ENCODE measurements around the gene STX10.

Gene STX10

DNA sequence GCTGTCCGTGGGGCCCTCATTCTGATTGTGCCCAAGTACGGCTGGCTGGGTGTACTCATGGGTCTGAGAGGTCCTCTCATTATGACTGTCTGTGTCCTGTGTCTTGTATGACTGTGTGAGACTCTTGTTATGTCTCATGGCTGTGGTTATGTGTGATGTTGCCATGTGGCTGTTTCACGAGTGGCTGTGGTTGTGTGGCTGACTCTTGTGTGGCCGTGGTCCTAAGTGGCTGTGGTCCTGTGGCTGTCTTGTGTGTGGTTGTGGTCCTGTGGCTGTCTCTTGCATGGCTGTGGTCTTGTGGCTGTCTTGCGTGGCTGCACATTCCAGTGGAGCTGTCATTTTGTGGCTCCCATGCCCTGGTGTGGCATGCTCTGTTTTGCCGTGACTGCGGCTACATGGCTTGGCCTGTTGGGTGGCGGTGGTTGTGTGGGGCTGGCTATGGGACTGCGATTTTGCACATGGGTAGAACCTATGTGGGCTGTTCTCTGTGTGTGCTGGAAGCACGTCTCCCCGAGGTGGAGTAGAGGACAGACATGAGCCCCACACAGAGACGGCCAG, 50.1 kb downstream of the STX10 start:
- peak; percentile 52 to 61 for DNase-seq (ENCODE audit: low read depth in 2 of 2)

DNA sequence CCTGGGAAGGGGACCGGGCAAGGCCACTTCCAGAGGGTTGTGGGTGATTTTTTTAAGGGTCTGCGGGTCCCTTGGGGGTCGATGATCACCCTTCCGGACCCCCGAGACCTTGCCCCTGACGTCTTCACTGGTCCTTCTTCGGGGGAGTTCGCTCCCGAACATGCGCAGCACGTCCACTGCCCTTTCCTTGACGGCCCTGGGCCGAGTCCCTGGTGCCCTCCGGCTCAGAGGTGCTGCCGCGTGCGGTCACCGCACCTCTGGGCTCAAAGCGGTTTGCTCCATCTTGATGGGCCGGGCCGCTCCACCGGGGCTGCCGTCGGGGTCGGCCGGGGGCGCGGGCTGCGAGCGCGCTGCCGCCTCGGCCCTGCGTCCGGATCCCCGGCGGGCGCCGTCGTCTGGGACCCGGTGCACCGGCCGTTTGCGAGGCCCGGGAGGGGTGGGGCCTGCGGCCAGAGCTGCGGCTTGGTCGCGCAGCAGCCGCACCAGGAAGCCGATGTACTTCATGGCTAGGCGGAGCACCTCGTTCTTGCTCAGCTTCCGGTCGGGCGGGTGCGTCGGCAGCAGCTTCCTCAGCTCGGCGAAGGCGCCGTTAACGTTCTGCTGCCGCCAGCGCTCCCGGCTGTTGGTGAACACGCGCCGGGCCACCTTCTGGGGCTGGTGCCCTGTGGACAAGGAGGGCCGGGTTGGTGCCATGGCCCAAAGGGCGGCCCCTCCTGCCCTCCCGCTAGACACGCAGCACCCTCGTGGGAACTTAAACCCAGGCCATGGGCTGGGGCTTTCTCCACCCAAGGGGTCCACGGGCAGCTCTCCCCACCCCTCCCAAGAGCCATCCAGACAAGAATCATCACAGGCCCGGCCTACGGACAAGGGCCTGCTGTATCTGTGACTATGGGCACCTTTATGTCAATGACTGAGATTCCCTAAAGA, 50.8 kb downstream of the STX10 start:
- DNase-seq (ENCODE audit: low read depth in 2 of 2): peak; percentile 60 to 61

- no peak for DNase-seq (ENCODE audit: low read depth in 2 of 2)
Measured at GRCh38 chr19:13098277-13099072, 51.7 kb downstream of the STX10 start.

DNA sequence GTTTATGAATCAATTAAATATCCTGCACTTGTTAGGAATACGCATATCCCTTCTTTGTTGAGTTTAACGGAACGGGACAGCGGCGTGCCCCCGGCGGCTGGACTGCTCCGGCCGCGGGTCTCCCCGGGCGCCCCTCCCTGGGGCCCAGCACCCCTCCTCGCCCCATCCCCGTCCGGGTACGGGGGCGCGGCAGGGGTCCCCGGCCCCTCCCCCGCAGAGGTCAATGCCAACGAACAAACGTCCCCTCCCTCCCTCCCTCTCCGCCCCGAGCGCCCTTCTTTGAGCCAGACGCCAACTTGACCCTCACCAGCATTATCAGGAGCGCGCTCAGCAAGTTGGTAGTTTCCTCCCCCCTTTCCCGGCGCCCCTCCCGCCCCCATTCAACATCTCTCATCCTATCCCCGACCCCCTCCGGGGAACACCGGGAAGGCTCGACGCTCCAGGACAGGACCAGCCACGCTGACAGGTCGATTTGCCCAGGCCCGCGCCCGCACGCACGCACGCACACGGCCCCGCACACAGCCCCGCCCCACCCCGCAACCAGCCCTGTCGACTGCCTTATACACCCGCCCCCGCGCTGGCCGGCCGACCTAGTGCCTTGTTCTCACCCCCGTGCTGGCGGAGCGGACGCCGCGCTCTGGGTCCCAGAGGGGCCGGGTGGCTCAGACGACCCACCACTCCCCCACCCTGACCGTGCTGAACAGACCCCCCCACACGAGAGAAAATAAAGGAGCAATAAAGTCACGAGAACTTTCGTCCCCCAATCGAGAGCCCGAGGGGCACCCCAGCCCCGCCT, 52.5 kb downstream of the STX10 start:
- DNase-seq (ENCODE audit: low read depth in 2 of 2): no peak

- DNase-seq (ENCODE audit: low read depth in 2 of 2): no peak
Measured at GRCh38 chr19:13097033-13097462, 53.1 kb downstream of the STX10 start.

DNA sequence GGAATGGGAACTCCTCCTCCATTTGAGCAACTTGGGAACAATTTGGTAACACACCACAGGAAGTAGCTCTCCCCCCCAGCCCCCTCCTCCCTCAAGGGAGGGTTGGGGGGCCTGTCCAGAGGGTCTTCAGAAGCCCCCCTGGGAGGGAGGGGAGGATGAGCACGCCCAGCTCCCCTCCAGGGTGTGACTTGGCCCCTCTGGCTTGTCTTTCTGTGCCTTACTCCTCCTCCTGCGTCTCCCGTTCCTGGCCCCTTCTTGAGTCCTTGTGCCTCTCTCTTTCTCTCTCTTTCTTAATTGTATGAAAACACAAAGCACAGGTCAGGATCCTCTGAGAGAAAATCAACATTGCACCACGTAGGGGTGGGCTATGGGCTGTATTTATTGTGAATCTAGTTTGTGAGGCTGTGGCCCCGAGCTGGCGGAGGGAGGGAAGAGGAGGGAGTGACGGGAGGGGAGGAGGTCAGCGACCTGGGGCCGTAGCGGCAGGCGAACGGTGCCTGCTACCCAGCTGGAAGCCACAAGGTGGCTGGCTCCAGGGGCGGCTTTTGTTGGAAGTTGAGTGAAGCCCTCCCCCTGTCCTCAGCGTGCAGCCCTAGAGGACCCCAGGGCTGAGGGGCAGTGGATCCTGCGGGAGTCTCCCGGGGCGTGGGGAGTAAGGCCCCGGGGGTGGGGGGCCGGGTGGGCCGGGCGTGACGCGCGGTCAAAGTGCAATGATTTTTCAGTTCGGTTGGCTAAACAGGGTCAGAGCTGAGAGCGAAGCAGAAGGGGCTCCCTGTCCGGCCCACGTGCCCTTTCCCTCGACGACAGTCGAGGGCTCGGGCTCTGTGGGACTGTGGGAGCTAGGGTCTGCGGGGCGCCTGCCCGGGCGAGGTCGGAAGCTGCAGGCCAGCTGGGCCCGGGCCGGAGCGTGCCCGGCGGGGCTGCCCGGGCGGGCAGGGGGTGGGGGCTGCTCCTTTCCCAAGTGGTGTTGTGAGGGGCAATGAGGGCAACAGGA, 53.9 kb downstream of the STX10 start:
- DNase-seq (ENCODE audit: low read depth in 2 of 2): no peak

GRCh38 chr19:13095393-13095784, 54.8 kb downstream of the STX10 start:
- DNase-seq (ENCODE audit: low read depth in 2 of 2): no peak

DNA sequence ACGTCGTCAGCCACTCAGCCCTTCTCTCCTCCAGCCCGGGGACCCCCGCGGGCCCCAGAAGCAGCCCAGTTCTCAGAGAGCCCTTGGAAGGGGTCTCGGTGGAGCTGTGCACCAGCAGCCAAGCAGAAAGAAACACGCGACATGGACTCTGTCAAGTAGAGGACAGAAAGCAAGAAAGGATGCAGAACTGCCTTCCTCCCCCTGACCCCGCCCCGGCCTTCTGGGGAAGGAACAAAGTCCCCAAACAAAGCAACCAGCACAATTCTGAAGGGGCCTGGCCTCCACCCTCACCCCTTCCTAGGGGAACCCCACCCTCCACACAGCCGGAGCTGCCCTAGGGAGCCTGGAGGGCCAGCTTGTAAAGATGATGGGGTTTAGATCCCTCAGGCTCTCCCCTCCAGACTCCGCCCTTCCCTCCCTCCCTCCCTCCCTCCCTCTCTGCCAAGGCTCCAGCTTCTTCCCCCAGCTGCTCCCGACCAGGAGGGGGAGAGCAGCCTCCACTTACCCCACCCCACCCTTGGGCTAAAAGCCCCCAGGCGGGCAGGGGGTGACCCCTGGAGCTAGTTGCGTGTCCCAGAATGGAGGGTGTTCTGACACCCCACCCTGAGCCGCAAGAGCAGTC, 55.3 kb downstream of the STX10 start:
- no peak for DNase-seq (ENCODE audit: low read depth in 2 of 2)

DNA sequence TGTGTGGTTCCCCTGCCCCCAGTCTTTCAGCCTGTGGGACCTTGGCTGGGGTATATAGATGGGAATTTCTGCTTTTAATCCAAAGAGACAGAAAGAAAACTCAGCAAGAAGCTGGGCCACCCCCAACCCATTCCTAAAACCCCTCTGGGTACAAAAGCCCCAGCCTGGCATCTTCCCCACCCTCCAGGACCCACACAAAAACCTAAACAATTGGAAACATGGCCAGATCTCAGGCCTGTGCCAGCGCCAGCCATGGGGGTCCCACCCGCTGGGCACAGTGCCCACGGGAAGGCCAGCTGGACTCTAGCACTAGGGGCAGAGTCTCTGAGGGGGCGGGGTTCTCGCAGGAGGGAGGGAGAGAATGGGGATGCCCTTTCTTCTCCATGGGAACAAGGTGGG, 56.1 kb downstream of the STX10 start:
- DNase-seq (ENCODE audit: low read depth in 2 of 2): no peak

Data from stimulated activated CD4-positive, alpha-beta T cell treated with anti-CD3 and anti-CD28 coated beads, Interleukin-4, amount 100 ng/mL, for 48 hours (primary cell).